GM12878 (cell line): ENCODE results near the gene GFPT1. TPM values are rescaled to one million over a fixed set of nuclear protein-coding genes. Genes with fewer than 3 reads are reported as not detected.

Source experiments
- ASH2L ChIP-seq: fragments of 300-600, 200-600 bp; sonication (generic); IDR thresholded peaks from 2 replicates; pipeline ENCODE4 v1.6.1; 2017; ENCODE audit warnings: low read depth, mild to moderate bottlenecking, borderline replicate concordance
- BACH1 ChIP-seq: fragments of 450-650 bp; IDR thresholded peaks from 2 replicates; pipeline ENCODE4 v1.6.1; 2017; ENCODE audit warnings: mild to moderate bottlenecking, borderline replicate concordance
- CREM ChIP-seq: IDR thresholded peaks from 2 replicates; pipeline ENCODE4 v1.6.1; 2014; ENCODE audit warnings: antibody characterized with exemption, low read depth
- HDAC6 ChIP-seq: fragments of 200-600 bp; sonication (generic); IDR thresholded peaks from one replicate; pipeline ENCODE4 v1.8.0; 2017; ENCODE audit warnings: antibody characterized with exemption; ENCODE audit not compliant: unreplicated experiment
- NBN ChIP-seq: fragments of 450-650 bp; IDR thresholded peaks from 2 replicates; pipeline ENCODE4 v1.6.1; 2016
- NR2C2 ChIP-seq: IDR thresholded peaks from 2 replicates; pipeline ENCODE4 v1.6.1; 2011; ENCODE audit warnings: borderline replicate concordance, low read depth; ENCODE audit not compliant: control insufficient read depth, insufficient read length
- NRF1 ChIP-seq: conservative IDR thresholded peaks from 2 replicates; pipeline ENCODE4 v1.6.1; 2011; ENCODE audit warnings: mild to moderate bottlenecking, low read depth, low read length, improper control_type of control experiment
- POLR2AphosphoS5 ChIP-seq: IDR thresholded peaks from 2 replicates; pipeline ENCODE4 v1.6.1; 2011; ENCODE audit warnings: mild to moderate bottlenecking, low read length, inconsistent platforms
- PRDM15 ChIP-seq: fragments of 450-650 bp; formaldehyde crosslinking; IDR thresholded peaks from 2 replicates; pipeline ENCODE4 v1.4.0; 2020; ENCODE audit warnings: mild to moderate bottlenecking, moderate library complexity
- RAD51 ChIP-seq: fragments of 450-650 bp; IDR thresholded peaks from 2 replicates; pipeline ENCODE4 v1.6.1; 2016; ENCODE audit warnings: moderate library complexity, mild to moderate bottlenecking, inconsistent platforms
- SMAD1 ChIP-seq: fragments of 450-650 bp; IDR thresholded peaks from 2 replicates; pipeline ENCODE4 v1.6.1; 2018; ENCODE audit warnings: mild to moderate bottlenecking, low read depth; ENCODE audit not compliant: partially characterized antibody
- SMC3 ChIP-seq: IDR thresholded peaks from 2 replicates; pipeline ENCODE4 v1.6.1; 2011; ENCODE audit warnings: low read length, improper control_type of control experiment, borderline replicate concordance
- SPI1 ChIP-seq: IDR thresholded peaks from 2 replicates; pipeline ENCODE4 v1.6.1; 2011; ENCODE audit warnings: low read depth, mild to moderate bottlenecking, low read length, moderate library complexity, borderline replicate concordance; ENCODE audit not compliant: insufficient read depth
- TAF1 ChIP-seq: IDR thresholded peaks from 2 replicates; pipeline ENCODE4 v1.6.1; 2011; ENCODE audit warnings: mild to moderate bottlenecking, low read depth, low read length, borderline replicate concordance
- TCF12 ChIP-seq: IDR thresholded peaks from 2 replicates; pipeline ENCODE4 v1.6.1; 2011; ENCODE audit warnings: low read depth, mild to moderate bottlenecking, low read length
- TCF3 ChIP-seq: IDR thresholded peaks from 2 replicates; pipeline ENCODE4 v1.6.1; 2012; ENCODE audit warnings: low read depth, mild to moderate bottlenecking, low read length, borderline replicate concordance; ENCODE audit not compliant: insufficient read depth
- ZNF24 ChIP-seq: fragments of 450-650 bp; IDR thresholded peaks from 2 replicates; pipeline ENCODE4 v1.6.1; 2017; ENCODE audit warnings: antibody characterized with exemption, mild to moderate bottlenecking
- ZSCAN29 ChIP-seq: fragments of 450-650 bp; IDR thresholded peaks from 2 replicates; pipeline ENCODE4 v1.6.1; 2017; ENCODE audit warnings: mild to moderate bottlenecking, moderate library complexity
- polyA plus RNA-seq, 11 experiments: library from polyadenylated mRNA; depleted of rRNA in 4 of 11; unstranded in 6 of 11; stranded (reverse) in 5 of 11; fragments of >200 nt; fragmentation: Nextera tagmentation in 4 of 11; fragmentation: Illumina TruSeq in 1 of 11; extraction: Ambion mirVana in 4 of 11; extraction: Trizol in 1 of 11; gene quantifications; 1 replicate in 1 of 11; 2 replicates in 10 of 11; pipeline versions ENCODE4 v1.2.1 to v1.2.3, GENCODE V29; 2011 to 2016; ENCODE audit warnings: inconsistent platforms in 2 of 11, missing spikeins in 2 of 11, low read depth in 1 of 11
- total RNA-seq, 4 experiments: library from RNA; depleted of rRNA in 3 of 4; stranded (reverse); fragments of >200 nt in 3 of 4; fragmentation: Illumina TruSeq in 1 of 4; extraction: Trizol in 1 of 4; gene quantifications; 2 replicates each; pipeline versions ENCODE4 v1.2.1 to v1.2.3, GENCODE V29; 2013 to 2021
- TF ChIP-seq, protein P1 (sequence below): fragments of 450-650 bp; conservative IDR thresholded peaks from 2 replicates; pipeline ENCODE4 v1.6.1; 2017; ENCODE audit warnings: mild to moderate bottlenecking, moderate library complexity
- TF ChIP-seq, protein P2 (sequence below): IDR thresholded peaks from 2 replicates; pipeline ENCODE4 v1.6.1; 2011; ENCODE audit warnings: borderline replicate concordance, low read depth, mild to moderate bottlenecking, moderate library complexity, low read length; ENCODE audit not compliant: insufficient read depth, poor library complexity, severe bottlenecking
- TF ChIP-seq, protein P3 (sequence below): IDR thresholded peaks from 2 replicates; pipeline ENCODE4 v1.6.1; 2012; ENCODE audit warnings: low read length, inconsistent platforms

GFPT1 gene
- total and polyA plus RNA-seq, 10 of the 15 experiments (the other 5 are each of a cell fraction or from before 2014, with no cell fraction given), result 10.1 to 95.2 (median 24.5) TPM

GRCh38 chr2:69386789-69387734 lies at the start of gene GFPT1 (continued):
- TF ChIP-seq NR2C2, result no peak
- TF ChIP-seq HDAC6, result peak; percentile 64
- TF ChIP-seq BACH1, result no peak; the same call in none of the 2 replicates
- TF ChIP-seq, protein P1, sequence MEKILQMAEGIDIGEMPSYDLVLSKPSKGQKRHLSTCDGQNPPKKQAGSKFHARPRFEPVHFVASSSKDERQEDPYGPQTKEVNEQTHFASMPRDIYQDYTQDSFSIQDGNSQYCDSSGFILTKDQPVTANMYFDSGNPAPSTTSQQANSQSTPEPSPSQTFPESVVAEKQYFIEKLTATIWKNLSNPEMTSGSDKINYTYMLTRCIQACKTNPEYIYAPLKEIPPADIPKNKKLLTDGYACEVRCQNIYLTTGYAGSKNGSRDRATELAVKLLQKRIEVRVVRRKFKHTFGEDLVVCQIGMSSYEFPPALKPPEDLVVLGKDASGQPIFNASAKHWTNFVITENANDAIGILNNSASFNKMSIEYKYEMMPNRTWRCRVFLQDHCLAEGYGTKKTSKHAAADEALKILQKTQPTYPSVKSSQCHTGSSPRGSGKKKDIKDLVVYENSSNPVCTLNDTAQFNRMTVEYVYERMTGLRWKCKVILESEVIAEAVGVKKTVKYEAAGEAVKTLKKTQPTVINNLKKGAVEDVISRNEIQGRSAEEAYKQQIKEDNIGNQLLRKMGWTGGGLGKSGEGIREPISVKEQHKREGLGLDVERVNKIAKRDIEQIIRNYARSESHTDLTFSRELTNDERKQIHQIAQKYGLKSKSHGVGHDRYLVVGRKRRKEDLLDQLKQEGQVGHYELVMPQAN, result peak; percentile 74
- 0 out of 2 replicates have a peak, but pooled peaks have one; percentile 49 for TF ChIP-seq CREM
- TF ChIP-seq TCF3, result no peak
- peak; percentile 91; the same call in 1 of the 2 replicates for TF ChIP-seq ASH2L
- TF ChIP-seq TAF1, result peak; percentile 78; the same call in 1 of the 2 replicates
- TF ChIP-seq NRF1, result peak; percentile 80
- TF ChIP-seq POLR2AphosphoS5, result peak; percentile 65; the same call in 1 of the 2 replicates
- no peak for TF ChIP-seq SMC3
- no peak for TF ChIP-seq RAD51
- 0 out of 2 replicates have a peak, but pooled peaks have one; percentile 11 for TF ChIP-seq TCF12
- TF ChIP-seq ZNF24, result 0 out of 2 replicates have a peak, but pooled peaks have one; percentile 51
- TF ChIP-seq, protein P2, sequence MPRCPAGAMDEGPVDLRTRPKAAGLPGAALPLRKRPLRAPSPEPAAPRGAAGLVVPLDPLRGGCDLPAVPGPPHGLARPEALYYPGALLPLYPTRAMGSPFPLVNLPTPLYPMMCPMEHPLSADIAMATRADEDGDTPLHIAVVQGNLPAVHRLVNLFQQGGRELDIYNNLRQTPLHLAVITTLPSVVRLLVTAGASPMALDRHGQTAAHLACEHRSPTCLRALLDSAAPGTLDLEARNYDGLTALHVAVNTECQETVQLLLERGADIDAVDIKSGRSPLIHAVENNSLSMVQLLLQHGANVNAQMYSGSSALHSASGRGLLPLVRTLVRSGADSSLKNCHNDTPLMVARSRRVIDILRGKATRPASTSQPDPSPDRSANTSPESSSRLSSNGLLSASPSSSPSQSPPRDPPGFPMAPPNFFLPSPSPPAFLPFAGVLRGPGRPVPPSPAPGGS, result no peak
- peak; percentile 56 for TF ChIP-seq NBN
- TF ChIP-seq ZSCAN29, result no peak
- TF ChIP-seq, protein P3, sequence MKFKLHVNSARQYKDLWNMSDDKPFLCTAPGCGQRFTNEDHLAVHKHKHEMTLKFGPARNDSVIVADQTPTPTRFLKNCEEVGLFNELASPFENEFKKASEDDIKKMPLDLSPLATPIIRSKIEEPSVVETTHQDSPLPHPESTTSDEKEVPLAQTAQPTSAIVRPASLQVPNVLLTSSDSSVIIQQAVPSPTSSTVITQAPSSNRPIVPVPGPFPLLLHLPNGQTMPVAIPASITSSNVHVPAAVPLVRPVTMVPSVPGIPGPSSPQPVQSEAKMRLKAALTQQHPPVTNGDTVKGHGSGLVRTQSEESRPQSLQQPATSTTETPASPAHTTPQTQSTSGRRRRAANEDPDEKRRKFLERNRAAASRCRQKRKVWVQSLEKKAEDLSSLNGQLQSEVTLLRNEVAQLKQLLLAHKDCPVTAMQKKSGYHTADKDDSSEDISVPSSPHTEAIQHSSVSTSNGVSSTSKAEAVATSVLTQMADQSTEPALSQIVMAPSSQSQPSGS, result no peak
- TF ChIP-seq SMAD1, result peak; percentile 68
- no peak for TF ChIP-seq PRDM15 (CRISPR knock-in tag)
- TF ChIP-seq SPI1, result 0 out of 2 replicates have a peak, but pooled peaks have one; percentile 14
